Testis (tissue), 2 donors: Measurements from ENCODE around the gene GALNT7.

Experiments
- CTCF ChIP-seq, 3 experiments: fragments of 450-650 bp in 2 of 3; fragments of 200-600 bp in 1 of 3; sonication (generic) in 1 of 3; IDR thresholded peaks; one replicate each; pipeline ENCODE4 v1.5.1; 2016 to 2019; ENCODE audit warnings: antibody characterized with exemption in 3 of 3, mild to moderate bottlenecking in 2 of 3, moderate library complexity in 1 of 3
- POLR2A ChIP-seq: fragments of 450-650 bp; IDR thresholded peaks from one replicate; pipeline ENCODE4 v1.6.1; 2017; ENCODE audit warnings: antibody characterized with exemption, mild to moderate bottlenecking, moderate library complexity

- TF ChIP-seq POLR2A (no peak), CTCF (IDR thresholded peaks at IDR 0.05) (no peak)
These were observed 149.6 kb downstream of the GALNT7 start for GRCh38 chr4:173318240-173318639.
